Erythroblast (primary cell): ENCODE results near the gene EPHA4.

Source experiments
- DNase-seq, 2 experiments: peaks; one replicate each; lab custom pipeline; 2025; lab: John Stamatoyannopoulos, UW
- GATA1 ChIP-seq: IDR thresholded peaks from 2 replicates; pipeline ENCODE4 v1.6.1; 2011; ENCODE audit warnings: low read depth, mild to moderate bottlenecking, control low read depth, low read length, moderate library complexity
- POLR2A ChIP-seq: IDR thresholded peaks from 2 replicates; pipeline ENCODE4 v1.6.1; 2011; ENCODE audit warnings: mild to moderate bottlenecking, low read length

EPHA4 gene

DNA sequence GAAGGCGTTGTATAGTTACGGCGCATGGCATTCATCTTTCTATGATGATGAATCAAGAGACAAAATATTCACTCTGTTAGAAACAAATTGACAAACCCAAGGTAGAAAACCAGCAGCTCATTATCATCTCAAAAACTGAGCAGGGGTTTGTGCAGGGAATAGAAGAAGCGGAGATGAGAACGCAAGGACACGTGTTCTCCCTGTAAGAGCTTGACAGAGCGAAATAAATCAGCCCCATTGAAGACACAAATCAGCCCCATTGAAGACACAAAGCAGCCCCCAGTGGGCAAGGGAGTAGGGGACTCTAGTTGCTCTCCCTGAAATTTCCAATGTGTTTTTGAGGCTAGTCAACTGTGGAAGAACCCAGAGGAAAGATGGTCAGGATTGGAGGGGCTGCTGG lies 199.2 kb downstream of the EPHA4 start:
- DNase-seq = no peak
- TF ChIP-seq GATA1 (no peak), POLR2A (no peak)

DNA sequence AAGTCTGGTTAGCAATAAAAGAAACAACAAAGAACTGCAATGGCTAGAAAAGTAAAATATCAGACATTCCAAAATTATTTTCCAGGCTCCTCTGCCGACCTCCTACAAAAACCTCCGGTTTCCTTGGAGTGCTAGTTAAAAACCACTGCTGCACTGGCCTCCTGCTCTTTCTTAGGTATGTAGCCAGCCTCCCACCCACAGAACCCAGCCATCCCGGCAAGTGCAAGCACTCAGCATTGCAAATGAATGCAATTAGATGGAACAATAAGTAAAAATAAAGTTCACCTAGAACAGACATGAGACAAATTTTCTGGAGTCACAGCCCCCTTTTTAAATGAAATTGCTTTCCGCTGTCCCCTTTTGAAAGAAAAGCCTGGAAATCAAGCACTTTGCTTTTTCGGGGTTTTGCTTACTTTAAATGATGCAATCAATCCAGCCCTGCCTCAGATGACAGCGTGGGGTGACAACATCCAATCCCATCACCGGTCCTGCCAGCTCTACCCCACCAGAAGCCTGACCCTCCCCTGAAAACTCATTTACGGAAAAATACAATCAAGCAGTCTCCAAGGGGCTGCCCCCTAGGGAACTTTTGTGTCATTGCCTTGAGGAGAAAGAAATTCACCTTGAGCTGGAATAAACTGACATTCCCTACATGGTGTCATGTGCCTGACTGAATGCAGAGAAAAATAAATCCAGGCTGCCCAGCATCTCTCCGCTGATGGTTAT lies 199.8 kb downstream of the EPHA4 start:
- no peak for DNase-seq
- TF ChIP-seq GATA1 = no peak

DNA sequence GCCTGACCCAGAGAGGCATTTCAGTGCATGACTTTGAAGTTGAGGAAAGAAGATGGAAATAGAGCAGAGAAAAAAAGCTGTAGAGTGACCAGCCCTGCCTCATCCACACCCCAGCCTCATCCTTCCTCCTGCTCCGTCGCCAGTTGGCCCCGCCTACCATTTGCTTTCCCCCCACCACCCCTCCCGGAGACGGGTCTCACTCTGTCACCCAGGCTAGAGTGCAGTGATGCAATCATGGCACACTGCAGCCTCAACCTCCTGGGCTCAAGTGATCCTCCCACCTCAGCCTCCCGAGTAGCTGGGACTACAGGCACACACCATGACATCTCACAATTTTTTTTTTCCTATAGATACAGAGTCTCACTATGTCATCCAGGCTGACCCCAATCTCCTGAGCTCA lies 200.8 kb downstream of the EPHA4 start:
- no peak for TF ChIP-seq GATA1
- no peak for TF ChIP-seq POLR2A
- DNase-seq = no peak

DNA sequence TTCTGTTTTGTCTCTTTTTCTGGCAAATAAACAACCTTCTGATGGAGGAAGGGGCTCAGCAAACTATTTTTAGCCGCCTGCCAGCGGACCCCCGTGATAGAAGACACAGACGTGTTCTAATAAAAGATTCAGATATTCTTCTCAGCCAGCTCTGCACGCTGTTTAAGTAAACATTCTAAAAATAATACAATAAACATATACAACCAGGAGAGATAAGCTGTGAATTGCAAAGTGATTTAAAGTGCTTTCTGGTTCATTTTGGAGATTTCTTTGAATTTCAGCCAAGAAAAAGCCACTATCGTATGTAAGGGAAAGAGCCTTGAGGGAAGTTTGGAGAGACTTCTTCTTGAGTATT lies 201.3 kb downstream of the EPHA4 start:
- TF ChIP-seq GATA1 = no peak
- TF ChIP-seq POLR2A = no peak
- no peak for DNase-seq

DNA sequence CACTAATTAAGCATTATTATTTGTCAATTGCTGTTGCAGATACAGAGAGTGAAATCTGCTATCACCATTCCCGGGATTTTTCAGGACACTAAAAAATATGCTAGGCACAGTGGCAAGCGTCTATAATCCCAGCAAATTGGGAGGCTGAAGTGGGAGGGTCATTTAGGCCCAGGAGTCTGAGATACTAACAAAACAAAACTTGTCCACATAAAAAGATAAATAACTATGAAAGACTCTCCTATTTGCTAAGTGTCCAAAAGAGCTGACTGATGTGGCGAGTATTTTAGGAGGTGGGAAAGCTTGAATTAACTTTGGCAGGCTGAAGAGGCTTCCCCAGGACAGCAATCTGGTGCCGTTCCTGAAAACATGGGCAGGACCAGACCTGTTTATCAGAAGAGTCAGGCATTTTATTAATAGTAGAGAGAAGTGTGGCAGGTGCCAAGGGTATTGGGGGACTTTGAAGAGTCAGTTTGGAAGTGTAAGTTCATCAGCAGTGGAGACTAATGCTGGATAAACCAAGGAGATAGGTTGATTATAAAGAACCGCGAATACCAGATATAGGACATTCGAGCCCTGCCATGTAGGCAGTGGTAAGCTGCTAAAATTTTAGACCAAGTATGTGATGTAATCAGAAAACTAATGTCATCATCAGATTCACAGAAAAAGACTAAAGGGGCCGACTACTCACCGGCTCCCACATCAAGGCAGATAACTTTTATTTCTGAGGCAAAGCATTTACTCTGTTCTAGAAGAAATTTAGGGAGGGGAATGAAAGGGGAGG lies 201.8 kb downstream of the EPHA4 start:
- DNase-seq = no peak
- TF ChIP-seq POLR2A (no peak), GATA1 (no peak)
